ENCODE results near the gene TTLL5. TPM values are rescaled to one million over a fixed set of nuclear protein-coding genes. Genes with fewer than 3 reads are reported as not detected.
A peak's percentile ranks its signal among the peaks of the same experiment; 100 is the strongest.

Gene TTLL5
- total and polyA plus RNA-seq, 2 of the 4 experiments (the other 2 are of a cell fraction) = 11.9 to 16.7 TPM

DNA sequence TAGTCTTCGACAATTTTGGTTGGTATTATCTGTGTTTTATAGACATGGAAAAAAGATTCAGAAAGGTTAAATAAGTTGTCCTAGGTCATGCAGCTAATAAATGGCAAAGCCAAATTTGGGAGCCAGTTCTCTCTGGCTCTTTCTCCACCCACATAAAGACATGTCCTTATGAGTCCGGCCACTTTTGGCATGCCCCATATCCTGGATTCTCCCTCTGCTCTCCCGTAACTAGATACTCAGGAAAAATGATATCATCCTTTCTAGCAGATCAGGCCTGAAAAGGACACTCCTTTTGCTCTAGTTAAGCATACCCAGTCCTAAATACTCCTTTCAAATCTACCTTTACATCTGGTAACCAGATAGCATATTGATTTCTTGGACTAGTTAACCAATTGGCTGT, 64.4 kb downstream of the TTLL5 start:
- no peak for TF ChIP-seq MXI1 (IDR thresholded peaks at IDR 0.05; ENCODE audit: borderline replicate concordance, low read depth, low read length)
- TF ChIP-seq NFE2L2 (IDR thresholded peaks at IDR 0.05; ENCODE audit: low read depth, low read length) = no peak
- no peak for TF ChIP-seq USF2 (IDR thresholded peaks at IDR 0.05; ENCODE audit: low read depth, low read length)
- no peak for TF ChIP-seq CEBPB (IDR thresholded peaks at IDR 0.05; ENCODE audit: low read depth, low read length)
- TF ChIP-seq MAZ (IDR thresholded peaks at IDR 0.05; ENCODE audit: borderline replicate concordance, low read depth, low read length) = no peak
- no peak for TF ChIP-seq BHLHE40 (IDR thresholded peaks at IDR 0.05; ENCODE audit: low read depth, low read length)
- TF ChIP-seq, protein P1, sequence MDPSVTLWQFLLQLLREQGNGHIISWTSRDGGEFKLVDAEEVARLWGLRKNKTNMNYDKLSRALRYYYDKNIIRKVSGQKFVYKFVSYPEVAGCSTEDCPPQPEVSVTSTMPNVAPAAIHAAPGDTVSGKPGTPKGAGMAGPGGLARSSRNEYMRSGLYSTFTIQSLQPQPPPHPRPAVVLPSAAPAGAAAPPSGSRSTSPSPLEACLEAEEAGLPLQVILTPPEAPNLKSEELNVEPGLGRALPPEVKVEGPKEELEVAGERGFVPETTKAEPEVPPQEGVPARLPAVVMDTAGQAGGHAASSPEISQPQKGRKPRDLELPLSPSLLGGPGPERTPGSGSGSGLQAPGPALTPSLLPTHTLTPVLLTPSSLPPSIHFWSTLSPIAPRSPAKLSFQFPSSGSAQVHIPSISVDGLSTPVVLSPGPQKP (IDR thresholded peaks at IDR 0.05; ENCODE audit: borderline replicate concordance, low read depth, low read length) = no peak
- no peak for TF ChIP-seq MAFK (IDR thresholded peaks at IDR 0.05; ENCODE audit: low read depth, low read length)
- TF ChIP-seq CTCF (conservative IDR thresholded peaks at IDR 0.05; ENCODE audit: low read depth, low read length) = no peak
- TF ChIP-seq RFX5 (IDR thresholded peaks at IDR 0.05; ENCODE audit: low read depth, low read length) = no peak
- TF ChIP-seq CHD1 (IDR thresholded peaks at IDR 0.05; ENCODE audit: low read depth, low read length) = no peak
- TF ChIP-seq FOS (IDR thresholded peaks at IDR 0.05; ENCODE audit: low read depth, low read length) = no peak
- TF ChIP-seq RAD21 (IDR thresholded peaks at IDR 0.05; ENCODE audit: low read length) = no peak
- TF ChIP-seq RCOR1 (IDR thresholded peaks at IDR 0.05; ENCODE audit: insufficient replicate concordance, low read length) = no peak
- no peak for TF ChIP-seq SMC3 (IDR thresholded peaks at IDR 0.05; ENCODE audit: low read depth, low read length)
- no peak for TF ChIP-seq POLR2A (IDR thresholded peaks at IDR 0.05; ENCODE audit: low read depth, low read length)
- no peaks in the 10 kb centered on the region for H3K9me1 ChIP-seq (ENCODE audit: insufficient read depth, low read length)
- peaks cover 9% of the 10 kb centered on the region for H3K36me3 ChIP-seq (ENCODE audit: control insufficient read depth, insufficient read depth, low read length)
- peaks cover 6% of the 10 kb centered on the region for H3K27me3 ChIP-seq (ENCODE audit: control insufficient read depth, insufficient read depth, low read length)
- no peaks in the 10 kb centered on the region; the same call in 1 of the 2 replicates for H4K20me1 ChIP-seq (ENCODE audit: insufficient read depth, low read length)
- H2BK120ac ChIP-seq (ENCODE audit: low read depth, low read length) = no peak overlapping the region
- intact Hi-C loops (cut with micrococcal nuclease) = no loop called here
- ChIA-PET CTCF (interaction anchor here (0.7 kb wide), 1 partner anchor 12 kb away, joined by 4 read pairs; no protein-coding TSS in a partner anchor), POLR2A (ENCODE audit: unreplicated experiment) (no interaction called here)
- H2BK5ac ChIP-seq (ENCODE audit: low read depth, low read length, poor library complexity, severe bottlenecking) = no peak overlapping the region
- H4K5ac ChIP-seq (ENCODE audit: low read depth, low read length) = no peak overlapping the region
- H3K4ac ChIP-seq (ENCODE audit: low read depth, low read length) = no peak overlapping the region
- H3K9me3 ChIP-seq (ENCODE audit: control insufficient read depth, insufficient read depth, low read length) = peaks cover 2% of the 10 kb centered on the region; the same call in 1 of the 2 replicates
- H3K27ac ChIP-seq (ENCODE audit: insufficient read depth, low read length) = no peak overlapping the region
- no peak overlapping the region for H3K56ac ChIP-seq (ENCODE audit: extremely low read depth, insufficient read depth, low read length)
- DNase-seq (peak; percentile 30), ATAC-seq (ENCODE audit: low read depth) (no peak)
- H3K4me2 ChIP-seq (ENCODE audit: low read depth, low read length) = no peak overlapping the region
- BruUV-seq (replicated peaks) = no TSS peak
- no peak overlapping the region for H2AK9ac ChIP-seq (replicated peaks; ENCODE audit: low read depth, low read length, poor library complexity)
- no peak overlapping the region for H4K8ac ChIP-seq (ENCODE audit: low read depth in 2 of 2, low read length in 2 of 2)
- H2BK20ac ChIP-seq (ENCODE audit: low read depth, low read length) = no peak overlapping the region
- no peaks in the 10 kb centered on the region for H3K79me1 ChIP-seq (ENCODE audit: low read depth in 1 of 2, low read length in 2 of 2)
- in situ Hi-C loops (cut with MboI; ENCODE audit: low sequenced_read_pairs) = no loop called here
- no peak overlapping the region for H4K91ac ChIP-seq (ENCODE audit: insufficient read depth, low read depth, low read length)
- no peak overlapping the region for H2BK15ac ChIP-seq (ENCODE audit: low read depth, low read length)
- dilution Hi-C loops (cut with HindIII; ENCODE audit: low sequenced_read_pairs, unreplicated experiment) = no loop called here
- WGBS, 2 experiments (ENCODE audit: extremely low coverage in 2 of 2, insufficient read length in 1 of 2) = no CpG with 5 or more reads among the region's 3 CpGs
- H2AFZ ChIP-seq (replicated peaks; ENCODE audit: low read length, poor library complexity) = no peak overlapping the region
- no peak overlapping the region for H2AK5ac ChIP-seq (ENCODE audit: low read depth, low read length)
- H3K9ac ChIP-seq (ENCODE audit: low read depth, low read length) = no peak overlapping the region
- no peaks in the 10 kb centered on the region for H3K4me1 ChIP-seq (ENCODE audit: control insufficient read depth, insufficient read depth, low read length)
- H3K23ac ChIP-seq (ENCODE audit: low read depth, low read length) = no peak overlapping the region
- no peak overlapping the region for H3K4me3 ChIP-seq (ENCODE audit: insufficient read depth, low read depth, low read length)
- H3K14ac ChIP-seq (replicated peaks; ENCODE audit: low read depth, low read length) = no peak overlapping the region
- no peak overlapping the region for H3K18ac ChIP-seq (ENCODE audit: low read depth, low read length)
